Measurements from ENCODE around the gene ARL6IP4.

The ARL6IP4 gene

GRCh38 chr12:123029550-123029949 lies 49.1 kb downstream of the ARL6IP4 start:
- no peak for TF ChIP-seq CTCF (conservative IDR thresholded peaks at IDR 0.05)
- no peak overlapping the region for H3K27ac ChIP-seq

GRCh38 chr12:123030686-123031085 lies 50.2 kb downstream of the ARL6IP4 start:
- TF ChIP-seq CTCF (conservative IDR thresholded peaks at IDR 0.05): no peak
- no peak overlapping the region for H3K27ac ChIP-seq

GRCh38 chr12:123031171-123031845 lies 50.8 kb downstream of the ARL6IP4 start:
- no peak for TF ChIP-seq CTCF (conservative IDR thresholded peaks at IDR 0.05)
- no peak overlapping the region for H3K27ac ChIP-seq
